ENCODE measurements around the gene ARMC9.

GRCh38 chr2:231418820-231419640 lies 220.6 kb downstream of the ARMC9 start:
- TF ChIP-seq, protein P1, sequence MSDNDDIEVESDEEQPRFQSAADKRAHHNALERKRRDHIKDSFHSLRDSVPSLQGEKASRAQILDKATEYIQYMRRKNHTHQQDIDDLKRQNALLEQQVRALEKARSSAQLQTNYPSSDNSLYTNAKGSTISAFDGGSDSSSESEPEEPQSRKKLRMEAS (IDR thresholded peaks at IDR 0.05) = no peak
- no peak for TF ChIP-seq POLR2A (IDR thresholded peaks at IDR 0.05; ENCODE audit: borderline replicate concordance, extremely low read depth, insufficient read depth, insufficient read length)
- TF ChIP-seq REST (IDR thresholded peaks at IDR 0.05; ENCODE audit: low read depth) = no peak
- TF ChIP-seq CTCF (IDR thresholded peaks at IDR 0.05 in 2 of 3, conservative IDR thresholded peaks at IDR 0.05 in 1 of 3; ENCODE audit: borderline replicate concordance in 1 of 3, insufficient read depth in 1 of 3, low read depth in 2 of 3, low read length in 2 of 3) = no peak
- no peak for TF ChIP-seq SP1 (IDR thresholded peaks at IDR 0.05; ENCODE audit: low read depth)
